Ectodermal cell (in vitro differentiated cells): ENCODE data around the gene RNASE13.

ENCODE experiments used
- H3K27ac ChIP-seq: 2 replicates; pipeline ENCODE4 v1.7.0; 2013; ENCODE audit warnings: mild to moderate bottlenecking, low read depth, low read length; ENCODE audit not compliant: insufficient read depth, poor library complexity, severe bottlenecking
- H3K27me3 ChIP-seq: 2 replicates; pipeline ENCODE4 v1.7.0; 2013; ENCODE audit warnings: mild to moderate bottlenecking, low read length; ENCODE audit not compliant: insufficient read depth, control insufficient read depth, poor library complexity, severe bottlenecking
- H3K36me3 ChIP-seq: one replicate; pipeline ENCODE4 v1.7.0; 2013; ENCODE audit warnings: low read length; ENCODE audit not compliant: control insufficient read depth, insufficient read depth
- H3K4me1 ChIP-seq: one replicate; pipeline ENCODE4 v1.7.0; 2013; ENCODE audit warnings: low read length; ENCODE audit not compliant: control insufficient read depth, insufficient read depth
- H3K4me3 ChIP-seq: 2 replicates; pipeline ENCODE4 v1.7.0; 2013; ENCODE audit warnings: low read depth, low read length, control low read depth; ENCODE audit not compliant: insufficient read depth
- H3K9me3 ChIP-seq: 2 replicates; pipeline ENCODE4 v1.7.0; 2013; ENCODE audit warnings: mild to moderate bottlenecking, low read length, moderate library complexity; ENCODE audit not compliant: control insufficient read depth
- whole genome bisulfite sequencing, 2 experiments: methylation state at CpG; one replicate each; pipeline ENCODE4 v1.1.7; 2013; ENCODE audit warnings: missing lambda C conversion rate in 2 of 2; 5-methylcytosine and 5-hydroxymethylcytosine counted together

The RNASE13 gene

DNA sequence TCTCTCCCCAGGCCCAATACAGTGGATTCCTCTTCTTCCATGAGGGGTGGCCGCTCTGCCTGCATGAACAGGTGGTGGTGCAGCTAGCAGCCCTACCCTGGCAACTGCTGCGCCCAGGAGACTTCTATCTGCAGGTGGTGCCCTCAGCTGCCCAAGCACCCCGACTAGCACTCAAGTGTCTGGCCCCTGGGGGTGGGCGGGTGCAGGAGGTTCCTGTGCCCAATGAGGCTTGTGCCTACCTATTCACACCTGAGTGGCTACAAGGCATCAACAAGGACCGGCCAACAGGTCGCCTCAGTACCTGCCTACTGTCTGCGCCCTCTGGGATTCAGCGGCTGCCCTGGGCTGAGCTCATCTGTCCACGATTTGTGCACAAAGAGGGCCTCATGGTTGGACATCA, 39.3 kb upstream of the RNASE13 start:
- Histone ChIP-seq H3K27ac (no peak overlapping the region), H3K4me1 (peaks cover 3% of the 10 kb centered on the region), H3K36me3 (peaks cover 26% of the 10 kb centered on the region), H3K9me3 (no peaks in the 10 kb centered on the region), H3K4me3 (no peak overlapping the region), H3K27me3 (peaks cover 4% of the 10 kb centered on the region)
- WGBS, 2 experiments, result 96% methylated on average over 9 of the region's 9 CpGs

DNA sequence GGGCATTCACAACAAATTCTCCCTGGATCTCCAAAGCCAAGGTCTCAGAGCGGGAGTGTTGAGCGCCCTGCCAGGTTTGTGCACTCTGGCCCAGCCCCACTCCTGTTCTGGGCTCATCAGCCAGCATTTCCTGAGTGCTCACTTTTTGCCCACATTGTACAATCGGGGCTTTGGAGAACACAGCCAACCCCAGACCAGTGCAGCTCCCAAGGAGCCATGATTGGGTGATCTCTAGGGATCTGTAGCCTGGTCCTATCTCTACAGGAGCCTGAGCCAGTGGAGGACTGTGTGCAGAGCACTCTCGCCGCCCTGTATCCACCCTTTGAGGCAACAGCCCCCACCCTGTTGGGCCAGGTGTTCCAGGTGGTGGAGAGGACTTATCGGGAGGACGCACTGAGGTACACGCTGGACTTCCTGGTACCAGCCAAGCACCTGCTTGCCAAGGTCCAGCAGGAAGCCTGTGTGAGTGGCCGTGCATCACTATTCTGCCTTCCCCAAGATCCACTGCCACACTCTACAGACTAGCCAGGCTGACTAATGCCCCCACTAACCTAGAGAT, 38.3 kb upstream of the RNASE13 start:
- Histone ChIP-seq H3K9me3 (no peaks in the 10 kb centered on the region), H3K36me3 (peaks cover 26% of the 10 kb centered on the region), H3K27ac (no peak overlapping the region), H3K27me3 (peaks cover 12% of the 10 kb centered on the region), H3K4me1 (peaks cover 3% of the 10 kb centered on the region), H3K4me3 (no peak overlapping the region)
- WGBS, 2 experiments, result 95% methylated on average over 9 of the region's 9 CpGs

DNA sequence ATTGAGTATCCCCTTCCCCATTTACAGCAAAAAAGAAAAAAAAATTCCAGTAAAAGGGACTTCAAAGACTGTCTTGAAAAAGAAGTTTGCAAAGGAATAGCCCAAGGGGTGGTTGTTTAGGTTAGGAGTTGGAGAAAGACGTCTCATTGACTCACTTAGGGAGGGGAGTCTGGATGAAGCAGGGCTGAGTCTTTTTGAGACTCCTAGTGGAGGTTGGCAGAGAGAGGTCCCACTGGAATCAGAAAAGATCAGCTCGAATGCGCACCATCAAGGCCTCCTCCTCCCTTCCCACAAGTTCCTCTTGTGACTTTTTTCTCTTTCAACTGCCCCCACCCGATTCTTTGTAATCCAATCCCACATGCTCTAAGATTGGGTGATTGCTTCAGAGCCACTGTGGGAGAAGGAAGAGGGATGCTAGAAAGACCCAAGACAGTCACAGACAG, 37.4 kb upstream of the RNASE13 start:
- Histone ChIP-seq H3K9me3 (no peaks in the 10 kb centered on the region), H3K36me3 (peaks cover 26% of the 10 kb centered on the region), H3K4me1 (peaks cover 3% of the 10 kb centered on the region), H3K4me3 (peak overlapping the region; percentile 57), H3K27me3 (peaks cover 12% of the 10 kb centered on the region), H3K27ac (peak overlapping the region; percentile 73)
- WGBS, 2 experiments, result 34% methylated on average over 4 of the region's 4 CpGs

DNA sequence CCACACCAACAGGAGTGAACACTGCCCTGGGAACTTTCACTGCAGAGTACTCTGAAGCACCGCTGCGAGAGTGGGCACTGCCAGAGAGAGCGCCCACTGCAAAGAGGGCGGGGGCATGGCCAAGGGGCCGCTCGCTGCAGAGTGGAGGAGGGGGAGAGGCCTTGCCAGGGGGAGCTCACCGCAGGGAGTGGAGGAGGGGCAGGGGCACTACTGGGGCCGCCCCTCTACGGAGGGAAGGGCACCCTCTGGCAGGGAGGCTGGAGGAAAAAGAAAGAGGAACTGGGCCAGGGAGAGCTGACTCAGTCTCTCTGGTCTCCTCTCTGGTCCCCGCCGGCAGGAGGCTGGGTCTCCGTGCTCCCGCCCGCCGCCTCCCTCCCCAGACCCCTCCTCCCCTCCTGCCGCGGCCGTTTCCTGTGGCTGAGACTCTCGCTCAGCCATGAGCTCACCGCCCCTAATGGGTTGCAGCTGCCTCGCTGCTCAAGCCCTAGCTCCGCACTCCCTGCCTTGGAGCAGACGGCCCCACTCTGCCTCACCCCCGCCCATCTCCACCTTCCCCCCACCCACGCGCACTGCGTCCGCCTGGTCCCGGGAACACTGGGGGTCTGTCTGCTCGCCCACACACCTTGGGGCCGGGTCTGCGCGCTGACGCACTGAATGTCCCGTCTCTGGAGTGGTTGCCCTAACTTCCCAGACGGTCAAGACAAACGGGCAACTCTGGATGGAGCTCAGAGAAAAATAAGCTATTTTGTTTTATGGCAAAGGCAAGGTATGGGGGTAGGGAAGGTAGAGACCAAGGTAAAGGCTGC, 36.8 kb upstream of the RNASE13 start:
- H3K27ac ChIP-seq, result peak overlapping the region; percentile 73
- peaks cover 22% of the 10 kb centered on the region for H3K36me3 ChIP-seq
- H3K4me3 ChIP-seq, result peak overlapping the region; percentile 57
- peaks cover 12% of the 10 kb centered on the region for H3K27me3 ChIP-seq
- no peaks in the 10 kb centered on the region for H3K9me3 ChIP-seq
- H3K4me1 ChIP-seq, result peaks cover 3% of the 10 kb centered on the region
- 1% methylated on average over 37 of the region's 37 CpGs for WGBS, 2 experiments

DNA sequence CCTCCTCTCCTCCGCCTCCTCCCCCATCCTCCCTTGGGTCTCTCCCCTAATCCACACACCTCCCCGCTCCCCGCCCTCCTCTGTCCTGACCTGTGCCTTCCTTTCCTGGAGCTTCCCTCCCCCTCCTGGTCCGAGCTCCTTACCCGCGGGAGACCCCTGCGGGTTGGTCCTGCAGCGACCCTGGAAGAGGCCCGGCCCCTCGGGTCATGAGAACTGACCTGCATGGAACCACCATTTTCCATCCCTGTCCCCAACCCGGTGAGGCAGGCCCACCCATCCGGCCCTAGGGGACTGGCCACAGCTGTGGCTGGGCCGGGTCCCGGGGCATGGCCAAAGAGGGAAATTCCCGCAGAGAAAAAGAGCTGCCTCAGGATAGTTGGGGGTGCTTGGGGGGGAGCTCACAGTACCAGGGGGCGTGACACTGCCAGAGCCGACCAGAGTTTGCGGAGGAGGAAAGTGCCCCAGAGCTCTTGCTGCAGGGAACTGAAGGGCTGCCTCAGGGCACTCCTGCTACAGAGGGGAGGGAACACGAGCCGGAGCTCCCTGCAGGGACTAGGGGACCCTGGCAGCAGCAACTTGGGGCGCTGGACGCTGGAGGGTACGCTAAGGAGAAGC, 36.1 kb upstream of the RNASE13 start:
- Histone ChIP-seq H3K36me3 (peaks cover 17% of the 10 kb centered on the region), H3K27ac (peak overlapping the region; percentile 73)
- WGBS, 2 experiments, result 0% methylated on average over 23 of the region's 23 CpGs

DNA sequence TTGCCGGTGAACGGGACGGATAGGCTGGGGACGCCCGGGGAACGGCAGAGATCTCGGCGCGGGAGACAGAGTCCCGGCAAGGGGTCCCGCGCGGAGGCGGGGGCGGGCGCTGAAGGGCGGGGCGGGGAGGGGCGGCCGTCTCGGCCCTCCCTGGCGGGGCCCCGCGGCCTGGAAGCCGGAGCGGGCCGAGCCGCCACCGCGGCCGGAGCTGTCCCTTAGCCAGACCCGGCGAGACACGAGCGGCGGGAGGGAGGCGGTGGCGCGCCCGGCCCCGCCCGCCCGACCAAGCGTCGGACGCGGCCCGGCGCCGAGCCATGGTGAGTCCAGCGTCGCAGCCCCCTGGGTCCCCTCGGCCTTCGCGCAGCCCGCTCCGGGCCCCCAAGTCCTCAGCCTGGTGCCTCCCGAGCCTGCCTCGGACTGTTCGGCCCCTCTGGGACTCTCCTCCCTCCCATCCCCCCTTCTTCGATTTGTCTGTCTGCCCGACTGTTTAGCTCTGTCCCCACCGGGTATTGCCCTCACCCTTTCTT, 35.5 kb upstream of the RNASE13 start, which contains the start of gene ARHGEF40:
TSS of gene ARHGEF40 (plus strand) at position 222 of the 527 bp plus-strand sequence. CDS start at position 315, 93 bp downstream.
- Histone ChIP-seq H3K27ac (peak within 1 kb of the TSS; percentile 74), H3K27me3 (peaks cover 12% of the 10 kb centered on the region), H3K4me1 (peaks cover 3% of the 10 kb centered on the region), H3K9me3 (no peaks in the 10 kb centered on the region), H3K36me3 (peaks cover 15% of the 10 kb centered on the region), H3K4me3 (peak within 1 kb of the TSS; percentile 57)
- 0% methylated on average over 63 of the region's 63 CpGs for WGBS, 2 experiments

More for the DNA sequence above, 36.1 kb upstream of the RNASE13 start:
- no peaks in the 10 kb centered on the region for H3K9me3 ChIP-seq
- peaks cover 3% of the 10 kb centered on the region for H3K4me1 ChIP-seq
- H3K27me3 ChIP-seq, result peaks cover 12% of the 10 kb centered on the region
- H3K4me3 ChIP-seq, result peak overlapping the region; percentile 57

DNA sequence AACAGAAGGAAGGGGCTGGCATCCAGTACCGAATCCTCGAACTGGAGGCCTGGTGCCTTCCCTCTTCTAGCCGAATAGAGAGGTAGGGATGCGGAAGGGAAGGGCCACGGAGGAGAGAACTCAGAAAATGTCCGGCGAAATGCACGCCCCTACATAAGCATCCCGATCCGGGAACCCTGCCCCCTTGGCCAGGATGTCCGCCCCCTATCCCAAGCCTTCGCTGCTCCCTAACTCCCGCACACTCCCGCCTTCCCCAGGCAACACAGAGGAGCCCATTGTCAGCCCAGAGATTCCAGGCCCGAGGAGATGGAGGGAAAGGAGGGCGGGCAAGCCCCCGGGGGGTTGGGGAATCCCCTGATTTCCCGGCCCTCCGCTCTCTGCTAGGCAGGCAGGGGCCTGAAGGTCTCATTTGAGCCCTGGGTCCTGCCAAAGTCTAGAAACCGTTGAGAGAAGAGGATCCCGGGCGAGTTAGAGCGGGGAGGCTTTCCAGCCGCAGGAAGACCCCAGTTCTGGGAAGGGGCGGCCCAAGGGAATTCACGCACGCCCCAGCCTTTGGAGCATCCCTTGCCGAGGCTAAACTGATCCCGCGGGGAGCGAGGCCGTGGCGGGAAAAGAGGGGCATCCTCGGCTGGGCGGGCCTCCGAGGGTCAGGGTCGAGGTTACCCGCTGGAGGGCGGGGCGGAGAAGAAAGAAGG, 34.9 kb upstream of the RNASE13 start:
- Histone ChIP-seq H3K36me3 (peaks cover 13% of the 10 kb centered on the region), H3K4me3 (peak overlapping the region; percentile 57), H3K4me1 (peaks cover 3% of the 10 kb centered on the region), H3K27ac (peak overlapping the region; percentile 74), H3K9me3 (no peaks in the 10 kb centered on the region), H3K27me3 (peaks cover 12% of the 10 kb centered on the region)
- 0 to 1% methylated on average over 40 of the region's 40 CpGs for WGBS, 2 experiments

DNA sequence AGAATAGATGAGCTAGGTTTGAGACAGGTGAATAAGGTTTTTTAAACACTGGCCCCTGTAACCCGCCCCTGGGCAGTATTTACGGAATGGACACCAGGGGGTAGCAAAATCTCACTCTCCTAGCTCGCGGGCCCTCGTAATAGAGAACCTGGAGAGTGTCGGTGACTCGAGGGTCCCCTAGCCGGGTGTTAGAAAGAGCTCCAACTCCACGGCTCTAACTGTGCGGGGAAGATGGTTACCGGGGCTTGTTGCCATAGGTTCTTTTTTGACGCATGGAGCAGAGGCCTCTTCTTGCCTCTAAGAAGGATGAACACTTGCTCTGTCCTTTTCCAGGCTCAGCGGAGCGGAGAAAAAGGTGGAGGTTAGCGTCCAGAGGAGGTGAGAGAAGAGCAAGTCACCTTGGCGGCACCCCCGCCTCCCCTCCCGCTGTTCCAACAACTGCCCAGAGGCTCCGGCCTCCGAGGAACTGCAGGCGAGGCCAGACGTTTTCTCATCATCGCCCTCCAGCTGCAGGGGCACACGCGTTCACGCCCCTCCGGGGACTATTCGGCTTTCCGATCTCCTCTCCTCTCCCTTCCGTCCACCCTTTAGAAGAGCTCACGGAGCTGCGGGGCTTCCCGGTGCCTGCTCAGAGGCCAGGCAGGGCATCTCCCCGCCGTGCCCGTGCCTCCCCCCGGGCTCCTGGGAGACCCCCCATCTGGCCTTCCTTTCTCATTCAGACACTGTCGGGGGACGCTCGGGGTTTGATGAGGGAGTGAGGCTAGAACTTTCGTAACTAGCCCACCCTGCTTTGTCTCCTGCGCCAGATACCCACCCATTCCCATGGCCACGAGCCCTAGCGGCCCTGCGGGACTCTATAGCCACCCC, 34.1 kb upstream of the RNASE13 start:
- peak overlapping the region; percentile 57 for H3K4me3 ChIP-seq
- H3K27me3 ChIP-seq, result peaks cover 12% of the 10 kb centered on the region
- no peak overlapping the region for H3K27ac ChIP-seq
- H3K9me3 ChIP-seq, result no peaks in the 10 kb centered on the region
- peaks cover 4% of the 10 kb centered on the region for H3K4me1 ChIP-seq
- WGBS, 2 experiments, result 1% methylated on average over 45 of the region's 45 CpGs
- peaks cover 6% of the 10 kb centered on the region for H3K36me3 ChIP-seq

DNA sequence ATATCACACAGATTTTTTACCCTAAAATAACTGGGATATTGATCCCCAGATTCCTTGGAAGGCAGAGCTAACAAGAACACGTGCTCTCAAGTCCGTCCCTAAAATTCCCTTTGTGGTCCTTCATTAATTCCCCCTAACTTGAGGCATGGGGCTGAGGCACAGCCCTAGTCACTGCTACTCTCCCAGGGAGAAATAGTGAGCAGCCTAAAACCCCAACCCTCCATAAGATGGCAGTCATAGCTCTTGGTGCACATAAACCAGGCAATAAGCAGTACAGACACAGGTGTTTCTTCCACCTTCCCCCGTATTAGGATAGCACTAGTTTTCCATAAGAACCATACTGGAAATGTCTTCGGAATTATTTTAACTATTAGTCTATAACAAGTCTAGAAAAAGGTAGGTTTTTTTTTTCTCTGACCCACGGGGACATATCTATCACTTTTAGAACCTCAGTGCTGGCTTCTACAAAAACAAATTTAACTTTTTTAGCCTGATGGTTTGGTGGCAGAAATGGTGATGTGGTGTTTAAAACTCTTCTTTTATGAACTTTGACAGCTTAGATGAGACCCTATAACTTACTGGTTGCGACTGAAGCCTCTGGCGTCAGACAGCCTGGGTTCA, 32.4 kb upstream of the RNASE13 start:
- Histone ChIP-seq H3K4me3 (no peak overlapping the region), H3K9me3 (no peaks in the 10 kb centered on the region), H3K4me1 (peaks cover 8% of the 10 kb centered on the region), H3K27ac (no peak overlapping the region), H3K27me3 (peaks cover 12% of the 10 kb centered on the region), H3K36me3 (no peaks in the 10 kb centered on the region)
- 79 to 87% methylated on average over 5 to 7 of the region's 7 CpGs for WGBS, 2 experiments
